ENCODE results near the gene CPM. TPM values are rescaled to one million over a fixed set of nuclear protein-coding genes. Genes with fewer than 3 reads are reported as not detected.
"Not testable (repeated sequence)": the region's sequence is repeated elsewhere in the genome, so short reads cannot be mapped to it uniquely, and the experiment has no call there.

The CPM gene
- total RNA-seq, 4 donors from 2014 or later, result 25.7 to 60.4 (median 43.2) TPM

DNA sequence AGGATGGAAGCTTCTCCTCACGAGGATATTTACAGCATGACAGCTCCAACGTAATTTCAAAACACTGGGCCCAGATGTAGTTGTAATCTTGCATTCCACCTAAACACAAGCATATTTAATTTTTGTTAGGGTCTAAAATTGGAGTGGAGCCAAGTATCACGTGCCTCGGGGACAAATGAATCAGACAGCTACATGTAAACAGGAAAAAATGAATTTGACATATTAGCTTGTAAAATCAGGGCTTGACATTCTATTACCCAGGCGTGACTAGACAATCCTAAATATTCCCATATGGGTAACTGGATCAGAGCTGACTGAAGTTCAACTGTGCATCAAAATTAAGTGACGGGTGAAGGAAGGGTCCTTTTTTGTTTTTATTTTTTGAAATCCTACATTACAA, 66.0 kb downstream of the CPM start:
- TF ChIP-seq, protein P1, sequence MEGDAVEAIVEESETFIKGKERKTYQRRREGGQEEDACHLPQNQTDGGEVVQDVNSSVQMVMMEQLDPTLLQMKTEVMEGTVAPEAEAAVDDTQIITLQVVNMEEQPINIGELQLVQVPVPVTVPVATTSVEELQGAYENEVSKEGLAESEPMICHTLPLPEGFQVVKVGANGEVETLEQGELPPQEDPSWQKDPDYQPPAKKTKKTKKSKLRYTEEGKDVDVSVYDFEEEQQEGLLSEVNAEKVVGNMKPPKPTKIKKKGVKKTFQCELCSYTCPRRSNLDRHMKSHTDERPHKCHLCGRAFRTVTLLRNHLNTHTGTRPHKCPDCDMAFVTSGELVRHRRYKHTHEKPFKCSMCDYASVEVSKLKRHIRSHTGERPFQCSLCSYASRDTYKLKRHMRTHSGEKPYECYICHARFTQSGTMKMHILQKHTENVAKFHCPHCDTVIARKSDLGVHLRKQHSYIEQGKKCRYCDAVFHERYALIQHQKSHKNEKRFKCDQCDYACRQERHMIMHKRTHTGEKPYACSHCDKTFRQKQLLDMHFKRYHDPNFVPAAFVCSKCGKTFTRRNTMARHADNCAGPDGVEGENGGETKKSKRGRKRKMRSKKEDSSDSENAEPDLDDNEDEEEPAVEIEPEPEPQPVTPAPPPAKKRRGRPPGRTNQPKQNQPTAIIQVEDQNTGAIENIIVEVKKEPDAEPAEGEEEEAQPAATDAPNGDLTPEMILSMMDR (IDR thresholded peaks at IDR 0.05), result no peak
- no peak for TF ChIP-seq POLR2A (IDR thresholded peaks at IDR 0.05)
- WGBS, 2 donors, result 76% methylated on average over 6 of the region's 6 CpGs
- intact Hi-C loops (cut with DNase I), result loop anchor here (10.0 kb wide), 1 partner anchor 288 kb away; no protein-coding TSS in a partner anchor

GRCh38 chr12:68865399-68866164, 67.4 kb downstream of the CPM start:
- no peaks in the 10 kb centered on the region for H3K36me3 ChIP-seq
- intact Hi-C loops (cut with DNase I), result loop anchor here (10.0 kb wide), 1 partner anchor 289 kb away; no protein-coding TSS in a partner anchor
- no peak for TF ChIP-seq POLR2A (IDR thresholded peaks at IDR 0.05)
- TF ChIP-seq, protein P1 (IDR thresholded peaks at IDR 0.05), result no peak
- no peaks in the 10 kb centered on the region for H3K27me3 ChIP-seq
- WGBS, 2 donors, result 82 to 89% methylated on average over 9 of the region's 9 CpGs
- no peaks in the 10 kb centered on the region for H3K9me3 ChIP-seq
- H3K27ac ChIP-seq, result no peak overlapping the region
- H3K4me1 ChIP-seq, result peaks cover 0 to 3% of the 10 kb centered on the region in 2 donors
- DNase-seq, result no peak
- H3K4me3 ChIP-seq (replicated peaks in 1 of 3), result no peak overlapping the region

More for the DNA sequence above, 66.0 kb downstream of the CPM start:
- Histone ChIP-seq H3K27me3 (no peaks in the 10 kb centered on the region), H3K4me1 (peaks cover 0 to 3% of the 10 kb centered on the region in 2 donors), H3K9me3 (no peaks in the 10 kb centered on the region), H3K27ac (no peak overlapping the region), H3K36me3 (no peaks in the 10 kb centered on the region), H3K4me3 (replicated peaks in 1 of 3) (no peak overlapping the region)
- no peak for DNase-seq

DNA sequence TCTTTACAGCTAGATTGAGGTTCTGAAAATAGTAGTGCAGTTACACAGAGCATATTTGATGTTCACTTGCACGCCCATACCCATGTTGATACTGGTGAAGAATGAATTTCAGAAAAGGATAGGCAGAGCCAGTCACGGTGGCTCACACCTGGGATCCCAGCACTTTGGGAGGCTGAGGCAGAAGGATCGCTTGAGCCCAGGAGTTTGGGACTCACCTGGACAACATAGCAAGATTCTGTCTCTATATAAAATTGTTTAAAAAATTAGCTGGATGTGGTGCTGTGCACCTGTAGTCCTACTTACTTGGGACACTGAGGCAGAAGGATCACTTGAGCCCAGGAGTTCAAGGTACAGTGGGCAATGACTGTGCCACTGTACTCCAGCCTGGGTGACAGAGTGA, 68.4 kb downstream of the CPM start:
- TF ChIP-seq, protein P1 (IDR thresholded peaks at IDR 0.05), result no peak
- TF ChIP-seq POLR2A (IDR thresholded peaks at IDR 0.05), result no peak
- Histone ChIP-seq H3K4me3 (replicated peaks in 1 of 3) (no peak overlapping the region), H3K36me3 (no peaks in the 10 kb centered on the region), H3K4me1 (peaks cover 0 to 3% of the 10 kb centered on the region in 2 donors), H3K27ac (no peak overlapping the region), H3K9me3 (no peaks in the 10 kb centered on the region), H3K27me3 (no peaks in the 10 kb centered on the region)
- DNase-seq, result no peak
- WGBS, 2 donors, result 93 to 97% methylated on average over 3 of the region's 3 CpGs
- intact Hi-C loops (cut with DNase I), result loop anchor here (5.0 to 10.0 kb wide), 2 partner anchors 208 to 290 kb away; no protein-coding TSS in a partner anchor

GRCh38 chr12:68863886-68864454, 69.0 kb downstream of the CPM start:
- not testable (repeated sequence) for DNase-seq; H3K4me1 ChIP-seq; H3K27me3 ChIP-seq; H3K9me3 ChIP-seq; H3K36me3 ChIP-seq; H3K27ac ChIP-seq; H3K4me3 ChIP-seq (replicated peaks in 1 of 3)
- TF ChIP-seq, protein P1 (IDR thresholded peaks at IDR 0.05), result peak; percentile 10 to 57 (median 45)
- intact Hi-C loops (cut with DNase I), result loop anchor here (5.0 to 10.0 kb wide), 2 partner anchors 208 to 291 kb away; no protein-coding TSS in a partner anchor
- 79 to 85% methylated on average over 8 of the region's 8 CpGs for WGBS, 2 donors
